GM12864 (cell line): ENCODE data around the gene EXOC2.

Experiments used
- DNase-seq: peaks from one replicate; pipeline ENCODE4 v3.0.0-alpha.2; 2011; ENCODE audit warnings: low read depth
- H3K4me3 ChIP-seq: 2 replicates; pipeline ENCODE4 v1.5.1; 2011; ENCODE audit warnings: mild to moderate bottlenecking, low read depth, low read length, control low read depth
- CTCF ChIP-seq: IDR thresholded peaks from 2 replicates; pipeline ENCODE4 v1.5.1; 2011; ENCODE audit warnings: low read depth, mild to moderate bottlenecking, moderate library complexity, low read length, control low read depth, inconsistent platforms; ENCODE audit errors: missing control alignments

The EXOC2 gene

DNA sequence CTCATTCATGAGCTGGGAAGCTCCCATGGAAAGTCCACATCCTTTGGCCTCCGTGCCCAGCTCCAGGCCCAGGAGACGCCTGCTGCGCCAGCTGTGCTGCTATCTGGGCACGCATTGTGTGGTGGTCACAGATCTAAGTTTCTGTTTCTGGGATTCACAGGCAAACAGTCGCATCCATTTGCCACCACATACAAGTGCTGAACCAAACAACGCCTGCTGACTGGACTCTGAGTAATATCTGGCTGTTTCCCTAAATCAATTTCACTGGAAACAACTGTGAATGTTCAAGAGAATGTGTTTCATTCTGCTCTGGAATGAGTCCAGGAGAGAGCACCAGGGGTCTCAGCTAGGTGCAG lies 255.9 kb downstream of the EXOC2 start:
- H3K4me3 ChIP-seq, result no peak overlapping the region
- no peak for DNase-seq
- no peak for TF ChIP-seq CTCF

- H3K4me3 ChIP-seq, result no peak overlapping the region
- no peak for TF ChIP-seq CTCF
- no peak for DNase-seq
Measured at GRCh38 chr6:436308-437036, 256.5 kb downstream of the EXOC2 start.

- TF ChIP-seq CTCF, result no peak
- no peak overlapping the region for H3K4me3 ChIP-seq
- DNase-seq, result no peak
Measured at GRCh38 chr6:435441-436307, 257.3 kb downstream of the EXOC2 start.
